ENCODE measurements around the gene PLEKHF1. TPM values are rescaled to one million over a fixed set of nuclear protein-coding genes. Genes with fewer than 3 reads are reported as not detected.

Gene PLEKHF1
- total and polyA plus RNA-seq, 2 experiments from 2014 or later = 9.3 to 18.0 TPM

DNA sequence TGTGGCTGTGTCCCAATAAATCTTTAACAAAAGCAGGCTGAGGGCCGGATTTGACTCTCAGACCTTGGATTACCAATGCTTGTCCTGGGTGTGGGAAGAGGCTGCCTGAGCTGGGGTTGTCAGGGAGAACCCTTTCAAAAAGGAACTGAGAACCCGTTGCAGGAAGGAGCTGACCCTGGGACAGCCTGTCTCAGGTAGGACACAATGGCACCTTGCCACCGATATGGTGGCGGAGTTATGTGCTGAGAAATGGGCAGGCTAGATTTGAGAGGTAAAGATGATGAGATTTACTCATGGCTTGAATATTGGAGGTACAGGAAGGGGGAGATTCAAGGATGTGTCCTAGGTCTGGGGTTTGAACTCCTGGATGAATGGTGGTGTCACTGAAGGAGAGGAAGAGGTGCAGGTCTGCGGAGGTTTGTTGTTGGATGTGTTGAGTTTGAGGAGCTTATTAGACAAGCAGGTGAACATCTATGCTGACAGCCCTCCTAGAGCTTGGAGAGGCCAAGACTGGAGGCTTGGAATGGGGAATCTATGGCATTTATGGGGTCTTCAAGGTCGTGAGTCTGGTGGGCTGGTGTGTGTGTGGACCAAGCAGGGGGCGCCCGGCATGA, 7.2 kb downstream of the PLEKHF1 start:
- Histone ChIP-seq H3K4me1 (ENCODE audit: insufficient read depth) (no peaks in the 10 kb centered on the region), H3F3A (ENCODE audit: insufficient read depth) (peaks cover 2% of the 10 kb centered on the region; the same call in 1 of the 2 replicates), H3K79me2 (ENCODE audit: insufficient read depth) (peaks cover 63% of the 10 kb centered on the region), H3K4me2 (ENCODE audit: unreplicated experiment) (no peak overlapping the region), H2AFZ (no peak overlapping the region), H3K9ac (no peak overlapping the region), H3K9me3 (ENCODE audit: low read depth) (no peaks in the 10 kb centered on the region), H3K4me3 (no peak overlapping the region), H3K36me3 (ENCODE audit: low read depth) (no peaks in the 10 kb centered on the region; the same call in 1 of the 2 replicates), H3K27me3 (replicated peaks; ENCODE audit: insufficient read depth) (no peaks in the 10 kb centered on the region), H3K9me2 (ENCODE audit: insufficient read depth) (no peaks in the 10 kb centered on the region), H3K27ac (no peak overlapping the region), H4K20me1 (ENCODE audit: insufficient read depth) (no peaks in the 10 kb centered on the region)
- in situ Hi-C loops (cut with MboI) = no loop called here
- DNase-seq = no peak
- TF ChIP-seq EZH2phosphoT487 (IDR thresholded peaks at IDR 0.05; ENCODE audit: insufficient read depth, low read depth) = no peak
- TF ChIP-seq EZH2 (IDR thresholded peaks at IDR 0.05; ENCODE audit: insufficient read depth, poor library complexity, severe bottlenecking) = no peak
- WGBS, 2 experiments (ENCODE audit: low coverage in 1 of 2, low lambda C conversion rate in 2 of 2, missing lambda C conversion rate in 2 of 2) = 81 to 85% methylated on average over 8 of the region's 8 CpGs

DNA sequence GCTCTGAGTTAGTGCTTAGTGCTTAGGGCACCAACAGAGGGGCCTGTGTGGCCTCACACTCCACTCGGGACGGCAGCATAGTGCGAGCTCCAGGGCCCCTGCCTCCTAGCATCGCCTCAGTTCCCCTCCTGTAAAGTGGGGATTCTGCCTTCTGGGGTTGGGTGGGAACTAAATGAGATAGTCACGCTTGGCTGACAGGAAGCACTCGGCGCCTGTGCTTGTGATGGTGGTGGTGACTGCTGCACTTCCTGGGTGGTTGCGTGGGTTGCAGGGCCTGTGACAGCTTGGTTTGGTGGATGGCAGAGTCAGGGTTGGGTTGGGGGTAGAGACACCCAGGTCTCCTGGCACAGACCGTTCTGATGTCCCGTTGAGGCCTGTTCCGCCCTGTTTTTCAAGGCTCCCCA, 7.7 kb downstream of the PLEKHF1 start:
- no peaks in the 10 kb centered on the region; the same call in 1 of the 2 replicates for H3K36me3 ChIP-seq (ENCODE audit: low read depth)
- H3K4me3 ChIP-seq = no peak overlapping the region
- TF ChIP-seq EZH2 (IDR thresholded peaks at IDR 0.05; ENCODE audit: insufficient read depth, poor library complexity, severe bottlenecking) = no peak
- no peak for TF ChIP-seq EZH2phosphoT487 (IDR thresholded peaks at IDR 0.05; ENCODE audit: insufficient read depth, low read depth)
- H3K27ac ChIP-seq = no peak overlapping the region
- H3K27me3 ChIP-seq (replicated peaks; ENCODE audit: insufficient read depth) = no peaks in the 10 kb centered on the region
- H3K9me2 ChIP-seq (ENCODE audit: insufficient read depth) = no peaks in the 10 kb centered on the region
- in situ Hi-C loops (cut with MboI) = no loop called here
- no peaks in the 10 kb centered on the region for H3K4me1 ChIP-seq (ENCODE audit: insufficient read depth)
- H3K9ac ChIP-seq = no peak overlapping the region
- no peak for DNase-seq
- no peaks in the 10 kb centered on the region for H4K20me1 ChIP-seq (ENCODE audit: insufficient read depth)
- no peaks in the 10 kb centered on the region for H3F3A ChIP-seq (ENCODE audit: insufficient read depth)
- H3K9me3 ChIP-seq (ENCODE audit: low read depth) = no peaks in the 10 kb centered on the region
- no peak overlapping the region for H3K4me2 ChIP-seq (ENCODE audit: unreplicated experiment)
- WGBS, 2 experiments (ENCODE audit: low coverage in 1 of 2, low lambda C conversion rate in 2 of 2, missing lambda C conversion rate in 2 of 2) = 91 to 94% methylated on average over 10 to 11 of the region's 11 CpGs
- H2AFZ ChIP-seq = no peak overlapping the region
- H3K79me2 ChIP-seq (ENCODE audit: insufficient read depth) = peaks cover 58% of the 10 kb centered on the region

DNA sequence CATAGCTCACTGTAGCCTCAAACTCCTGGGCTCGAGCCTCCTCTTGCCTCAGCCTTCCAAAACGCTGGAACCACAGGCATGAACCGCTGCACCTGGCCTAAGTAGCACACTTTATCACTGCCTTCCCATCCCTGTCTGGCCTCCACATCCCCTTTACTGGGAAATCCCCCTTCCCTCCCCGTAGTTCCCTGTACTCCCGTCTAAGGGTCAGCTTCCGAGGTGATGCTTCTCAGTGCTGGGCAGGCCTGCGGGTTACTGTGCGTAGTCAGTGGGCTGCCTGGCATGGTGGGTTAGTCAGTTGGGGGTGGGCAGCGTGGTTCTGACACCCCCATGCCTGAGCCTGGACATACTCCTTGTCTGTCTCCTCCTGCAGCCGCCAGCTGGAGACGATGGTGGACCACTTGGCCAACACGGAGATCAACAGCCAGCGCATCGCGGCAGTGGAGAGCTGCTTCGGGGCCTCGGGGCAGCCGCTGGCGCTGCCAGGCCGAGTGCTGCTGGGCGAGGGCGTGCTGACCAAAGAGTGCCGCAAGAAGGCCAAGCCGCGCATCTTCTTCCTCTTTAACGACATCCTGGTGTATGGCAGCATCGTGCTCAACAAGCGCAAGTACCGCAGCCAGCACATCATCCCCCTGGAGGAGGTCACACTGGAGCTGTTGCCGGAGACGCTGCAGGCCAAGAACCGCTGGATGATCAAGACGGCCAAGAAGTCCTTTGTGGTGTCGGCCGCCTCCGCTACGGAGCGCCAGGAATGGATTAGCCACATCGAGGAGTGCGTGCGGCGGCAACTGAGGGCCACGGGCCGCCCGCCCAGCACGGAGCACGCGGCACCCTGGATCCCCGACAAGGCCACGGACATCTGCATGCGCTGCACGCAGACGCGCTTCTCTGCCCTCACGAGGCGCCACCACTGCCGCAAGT, 8.4 kb downstream of the PLEKHF1 start:
- H3F3A ChIP-seq (ENCODE audit: insufficient read depth) = no peaks in the 10 kb centered on the region
- peaks cover 50% of the 10 kb centered on the region for H3K79me2 ChIP-seq (ENCODE audit: insufficient read depth)
- no peaks in the 10 kb centered on the region for H3K4me1 ChIP-seq (ENCODE audit: insufficient read depth)
- H3K36me3 ChIP-seq (ENCODE audit: low read depth) = no peaks in the 10 kb centered on the region; the same call in 1 of the 2 replicates
- H3K4me3 ChIP-seq = no peak overlapping the region
- no peaks in the 10 kb centered on the region for H3K27me3 ChIP-seq (replicated peaks; ENCODE audit: insufficient read depth)
- no peak overlapping the region for H2AFZ ChIP-seq
- H3K9me3 ChIP-seq (ENCODE audit: low read depth) = no peaks in the 10 kb centered on the region
- no peak overlapping the region for H3K9ac ChIP-seq
- no peak for DNase-seq
- no peak overlapping the region for H3K27ac ChIP-seq
- H4K20me1 ChIP-seq (ENCODE audit: insufficient read depth) = no peaks in the 10 kb centered on the region
- H3K9me2 ChIP-seq (ENCODE audit: insufficient read depth) = no peaks in the 10 kb centered on the region
- WGBS, 2 experiments (ENCODE audit: low coverage in 1 of 2, low lambda C conversion rate in 2 of 2, missing lambda C conversion rate in 2 of 2) = 96 to 97% methylated on average over 46 to 57 of the region's 57 CpGs
- H3K4me2 ChIP-seq (ENCODE audit: unreplicated experiment) = no peak overlapping the region
- in situ Hi-C loops (cut with MboI) = no loop called here
- TF ChIP-seq EZH2phosphoT487 (IDR thresholded peaks at IDR 0.05; ENCODE audit: insufficient read depth, low read depth) (no peak), EZH2 (IDR thresholded peaks at IDR 0.05; ENCODE audit: insufficient read depth, poor library complexity, severe bottlenecking) (no peak)

DNA sequence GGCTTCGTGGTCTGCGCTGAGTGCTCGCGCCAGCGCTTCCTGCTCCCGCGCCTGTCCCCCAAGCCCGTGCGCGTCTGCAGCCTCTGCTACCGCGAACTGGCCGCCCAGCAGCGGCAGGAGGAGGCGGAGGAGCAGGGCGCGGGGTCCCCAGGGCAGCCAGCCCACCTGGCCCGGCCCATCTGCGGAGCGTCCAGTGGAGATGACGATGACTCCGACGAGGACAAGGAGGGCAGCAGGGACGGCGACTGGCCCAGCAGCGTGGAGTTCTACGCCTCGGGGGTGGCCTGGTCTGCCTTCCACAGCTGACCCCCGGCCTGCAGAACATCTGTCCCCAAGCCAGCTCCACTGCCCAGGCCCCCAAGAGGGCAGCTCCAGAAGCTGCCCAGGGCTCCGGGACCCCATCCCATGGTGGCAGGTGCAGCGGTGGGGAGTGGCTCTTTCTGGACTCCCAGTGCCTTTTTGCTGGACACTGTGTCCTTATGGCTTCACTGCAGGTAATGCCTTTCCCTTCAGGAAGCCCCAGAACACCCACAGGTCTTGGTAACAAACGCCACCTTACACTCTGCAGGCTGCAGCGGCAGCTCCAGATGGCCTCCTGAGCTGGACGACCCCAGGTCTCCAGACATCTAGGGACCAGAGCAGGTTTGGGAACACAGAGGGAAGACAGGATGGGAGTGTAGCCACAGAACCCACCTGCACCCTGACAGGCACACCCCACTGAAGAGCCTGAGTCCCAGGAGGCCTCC, 9.3 kb downstream of the PLEKHF1 start:
- DNase-seq = no peak
- WGBS, 2 experiments (ENCODE audit: low coverage in 1 of 2, low lambda C conversion rate in 2 of 2, missing lambda C conversion rate in 2 of 2) = 94 to 96% methylated on average over 21 to 33 of the region's 34 CpGs

More for the DNA sequence above, 9.3 kb downstream of the PLEKHF1 start:
- Histone ChIP-seq H2AFZ (no peak overlapping the region), H3K27me3 (replicated peaks; ENCODE audit: insufficient read depth) (no peaks in the 10 kb centered on the region), H4K20me1 (ENCODE audit: insufficient read depth) (no peaks in the 10 kb centered on the region), H3F3A (ENCODE audit: insufficient read depth) (no peaks in the 10 kb centered on the region), H3K4me3 (no peak overlapping the region), H3K4me2 (ENCODE audit: unreplicated experiment) (no peak overlapping the region), H3K4me1 (ENCODE audit: insufficient read depth) (no peaks in the 10 kb centered on the region), H3K79me2 (ENCODE audit: insufficient read depth) (peaks cover 42% of the 10 kb centered on the region), H3K27ac (no peak overlapping the region), H3K9ac (no peak overlapping the region), H3K9me2 (ENCODE audit: insufficient read depth) (no peaks in the 10 kb centered on the region), H3K36me3 (ENCODE audit: low read depth) (no peaks in the 10 kb centered on the region; the same call in 1 of the 2 replicates), H3K9me3 (ENCODE audit: low read depth) (no peaks in the 10 kb centered on the region)
- in situ Hi-C loops (cut with MboI) = no loop called here
- TF ChIP-seq EZH2 (IDR thresholded peaks at IDR 0.05; ENCODE audit: insufficient read depth, poor library complexity, severe bottlenecking) = no peak
- TF ChIP-seq EZH2phosphoT487 (IDR thresholded peaks at IDR 0.05; ENCODE audit: insufficient read depth, low read depth) = no peak

Data from GM23248 (cell line).